H1 (cell line): ENCODE data around the gene GRM7. TPM values are rescaled to one million over a fixed set of nuclear protein-coding genes. Genes with fewer than 3 reads are reported as not detected.

Experiments used
- CTCF ChIA-PET: fragments of 300-600 bp; sonication (Branson Sonifier 250); formaldehyde crosslinking; loops from one replicate; lab custom pipeline; 2021; ENCODE audit not compliant: partially characterized antibody; lab: Charles Lee
- POLR2A ChIA-PET: fragments of 300-600 bp; sonication (Branson Sonifier 250); formaldehyde crosslinking; loops from one replicate; lab custom pipeline; 2021; ENCODE audit warnings: inconsistent platforms; ENCODE audit not compliant: partially characterized antibody; lab: Charles Lee
- DNase-seq, 2 experiments: peaks; one replicate each; pipeline versions ENCODE4 v3.0.0 to v3.0.0-alpha.2; 2010 to 2022; ENCODE audit warnings: low spot score in 2 of 2, low read depth in 1 of 2, mixed read lengths in 1 of 2
- FAIRE-seq: peaks from 2 replicates; lab custom pipeline; 2011; peaks lifted over from hg19 to GRCh38; lab: Jason Lieb, UNC
- H2AFZ ChIP-seq: 2 replicates; pipeline ENCODE4 v1.8.1; 2012; ENCODE audit warnings: low read length, inconsistent platforms
- H2AK5ac ChIP-seq: 2 replicates; pipeline ENCODE4 v1.6.1; 2013; ENCODE audit warnings: low read depth, low read length
- H2BK120ac ChIP-seq: replicated peaks from 2 replicates; pipeline ENCODE3; 2013; ENCODE audit warnings: low read depth, low read length, inconsistent platforms
- H2BK12ac ChIP-seq: 2 replicates; pipeline ENCODE4 v1.6.1; 2013; ENCODE audit warnings: low read depth, low read length
- H2BK15ac ChIP-seq: 2 replicates; pipeline ENCODE4 v1.6.1; 2013; ENCODE audit warnings: low read length
- H2BK20ac ChIP-seq: 2 replicates; pipeline ENCODE4 v1.6.1; 2013; ENCODE audit warnings: low read length
- H2BK5ac ChIP-seq: 2 replicates; pipeline ENCODE4 v1.6.1; 2013; ENCODE audit warnings: low read depth, low read length
- H3K14ac ChIP-seq: 2 replicates; pipeline ENCODE4 v1.6.1; 2013; ENCODE audit warnings: inconsistent platforms; ENCODE audit not compliant: insufficient read length
- H3K18ac ChIP-seq: 2 replicates; pipeline ENCODE4 v1.6.1; 2013; ENCODE audit warnings: low read length; ENCODE audit errors: extremely low read depth
- H3K23ac ChIP-seq: 2 replicates; pipeline ENCODE4 v1.6.1; 2013; ENCODE audit warnings: inconsistent platforms; ENCODE audit not compliant: insufficient read length
- H3K23me2 ChIP-seq: 2 replicates; pipeline ENCODE4 v1.6.1; 2013; ENCODE audit warnings: low read depth, low read length
- H3K27ac ChIP-seq: 2 replicates; pipeline ENCODE4 v1.6.1; 2011; ENCODE audit warnings: low read depth, low read length, inconsistent platforms
- H3K27me3 ChIP-seq, 4 experiments: replicated peaks in 1 of 4; 1 replicate in 1 of 4; 2 replicates in 3 of 4; pipeline versions ENCODE4 v1.6.1 to v1.8.1; 2011 to 2013; ENCODE audit warnings: low read length in 3 of 4, mild to moderate bottlenecking in 3 of 4, inconsistent platforms in 2 of 4, mixed read lengths in 2 of 4, moderate library complexity in 1 of 4; ENCODE audit not compliant: control insufficient read depth in 3 of 4, insufficient read depth in 3 of 4; ENCODE audit errors: extremely low read depth in 1 of 4
- H3K36me3 ChIP-seq, 4 experiments: 2 replicates each; pipeline versions ENCODE4 v1.6.1 to v1.8.1; 2011 to 2013; ENCODE audit warnings: mild to moderate bottlenecking in 4 of 4, low read length in 3 of 4, moderate library complexity in 2 of 4, control low read depth in 1 of 4, inconsistent platforms in 1 of 4; ENCODE audit not compliant: insufficient read depth in 4 of 4, control insufficient read depth in 2 of 4
- H3K4ac ChIP-seq: replicated peaks from 2 replicates; pipeline ENCODE3; 2013; ENCODE audit warnings: low read length, low read depth, mixed read lengths, inconsistent platforms; ENCODE audit not compliant: insufficient read length
- H3K4me1 ChIP-seq, 4 experiments: replicated peaks in 1 of 4; 1 replicate in 1 of 4; 2 replicates in 3 of 4; pipeline versions ENCODE4 v1.6.1 to v1.8.1; 2011 to 2013; ENCODE audit warnings: low read length in 3 of 4, inconsistent platforms in 2 of 4, mixed read lengths in 1 of 4; ENCODE audit not compliant: insufficient read depth in 4 of 4, control insufficient read depth in 3 of 4
- H3K4me2 ChIP-seq, 2 experiments: 2 replicates each; pipeline versions ENCODE4 v1.6.1 to v1.8.1; 2011 to 2013; ENCODE audit warnings: low read depth in 2 of 2, low read length in 2 of 2, control low read depth in 1 of 2, inconsistent platforms in 1 of 2, mild to moderate bottlenecking in 1 of 2; ENCODE audit not compliant: insufficient read depth in 1 of 2
- H3K4me3 ChIP-seq, 4 experiments: fragments of 200-600, 300-600 bp in 1 of 4; sonication (generic), shearing (Covaris generic), sonication (Bioruptor Twin) in 1 of 4; 2 replicates each; pipeline versions ENCODE4 v1.5.1 to v1.8.1; 2011 to 2016; ENCODE audit warnings: low read length in 4 of 4, low read depth in 3 of 4, control low read depth in 2 of 4, inconsistent platforms in 2 of 4, mild to moderate bottlenecking in 2 of 4, mixed read lengths in 1 of 4, moderate library complexity in 1 of 4; ENCODE audit not compliant: insufficient read depth in 2 of 4; ENCODE audit errors: extremely low read depth in 1 of 4
- H3K56ac ChIP-seq: replicated peaks from 2 replicates; pipeline ENCODE3; 2013; ENCODE audit warnings: low read depth, mild to moderate bottlenecking, mixed read lengths, low read length, inconsistent platforms; ENCODE audit not compliant: insufficient read length
- H3K79me1 ChIP-seq: 2 replicates; pipeline ENCODE4 v1.6.1; 2013; ENCODE audit warnings: low read depth, low read length, control low read depth
- H3K79me2 ChIP-seq, 2 experiments: 2 replicates each; pipeline versions ENCODE4 v1.6.1 to v1.8.1; 2012 to 2013; ENCODE audit warnings: low read length in 2 of 2, mild to moderate bottlenecking in 2 of 2, inconsistent platforms in 1 of 2; ENCODE audit not compliant: insufficient read depth in 2 of 2, control insufficient read depth in 1 of 2
- H3K9ac ChIP-seq, 4 experiments: replicated peaks in 1 of 4; 1 replicate in 1 of 4; 2 replicates in 3 of 4; pipeline versions ENCODE4 v1.6.1 to v1.8.1; 2011 to 2013; ENCODE audit warnings: low read depth in 3 of 4, low read length in 3 of 4, control low read depth in 2 of 4, mild to moderate bottlenecking in 2 of 4, moderate library complexity in 2 of 4, inconsistent platforms in 1 of 4; ENCODE audit errors: extremely low read depth in 1 of 4
- H3K9me3 ChIP-seq, 2 experiments: 2 replicates each; pipeline versions ENCODE4 v1.6.1 to v1.8.1; 2012 to 2013; ENCODE audit warnings: mild to moderate bottlenecking in 2 of 2, moderate library complexity in 2 of 2, control low read depth in 1 of 2, inconsistent platforms in 1 of 2, low read depth in 1 of 2, low read length in 1 of 2, mixed read lengths in 1 of 2; ENCODE audit not compliant: insufficient read depth in 2 of 2
- H4K20me1 ChIP-seq, 2 experiments: replicated peaks in 1 of 2; 2 replicates each; pipeline versions ENCODE3 to v1.8.1; 2011 to 2013; ENCODE audit warnings: inconsistent platforms in 2 of 2, low read length in 2 of 2, mild to moderate bottlenecking in 1 of 2; ENCODE audit not compliant: insufficient read depth in 2 of 2, control insufficient read depth in 1 of 2
- H4K5ac ChIP-seq: 2 replicates; pipeline ENCODE4 v1.6.1; 2013; ENCODE audit warnings: low read length, low read depth, mixed read lengths, inconsistent platforms; ENCODE audit not compliant: insufficient read length
- H4K8ac ChIP-seq: 2 replicates; pipeline ENCODE4 v1.8.0; 2013; ENCODE audit warnings: mild to moderate bottlenecking, moderate library complexity, low read length, inconsistent platforms; ENCODE audit not compliant: insufficient read depth; ENCODE audit errors: extremely low read depth
- H4K91ac ChIP-seq: replicated peaks from 2 replicates; pipeline ENCODE3; 2013; ENCODE audit warnings: low read length, mixed read lengths, inconsistent platforms; ENCODE audit not compliant: insufficient read length
- EGR1 ChIP-seq: IDR thresholded peaks from 2 replicates; pipeline ENCODE4 v1.6.1; 2011; ENCODE audit warnings: low read depth, low read length, borderline replicate concordance
- EP300 ChIP-seq, 2 experiments: IDR thresholded peaks; 1 replicate in 1 of 2; 2 replicates in 1 of 2; pipeline ENCODE4 v1.6.1; 2011 to 2012; ENCODE audit warnings: low read depth in 2 of 2, low read length in 2 of 2, mild to moderate bottlenecking in 2 of 2, borderline replicate concordance in 1 of 2, inconsistent platforms in 1 of 2, moderate library complexity in 1 of 2
- EZH2 ChIP-seq: fragments of 200-600 bp; sonication (generic); IDR thresholded peaks from 2 replicates; pipeline ENCODE4 v1.7.1; 2012; ENCODE audit warnings: low read depth, mild to moderate bottlenecking, moderate library complexity, low read length, inconsistent platforms; ENCODE audit not compliant: severe bottlenecking
- GABPA ChIP-seq: IDR thresholded peaks from 2 replicates; pipeline ENCODE4 v1.6.1; 2011; ENCODE audit warnings: mild to moderate bottlenecking, low read length, moderate library complexity, borderline replicate concordance; ENCODE audit not compliant: insufficient read depth
- JUN ChIP-seq: IDR thresholded peaks from 2 replicates; pipeline ENCODE4 v1.6.1; 2011; ENCODE audit warnings: low read depth, mild to moderate bottlenecking, improper control_type of control experiment, low read length
- MAFK ChIP-seq: IDR thresholded peaks from 2 replicates; pipeline ENCODE4 v1.6.1; 2012; ENCODE audit warnings: low read depth, mild to moderate bottlenecking, improper control_type of control experiment, low read length
- RFX5 ChIP-seq: IDR thresholded peaks from 2 replicates; pipeline ENCODE4 v1.6.1; 2011; ENCODE audit warnings: low read depth, low read length, improper control_type of control experiment, borderline replicate concordance
- SIN3A ChIP-seq, 2 experiments: IDR thresholded peaks in 1 of 2; conservative IDR thresholded peaks in 1 of 2; 2 replicates each; pipeline ENCODE4 v1.6.1; 2011 to 2012; ENCODE audit warnings: low read length in 2 of 2, improper control_type of control experiment in 1 of 2, low read depth in 1 of 2, mild to moderate bottlenecking in 1 of 2
- WGBS, 2 experiments: shearing (Covaris generic) in 1 of 2; methylation state at CpG; one replicate each; pipeline versions ENCODE4 v1.1.6 to v1.1.7; 2013 to 2015; ENCODE audit warnings: low lambda C conversion rate in 2 of 2, mixed read lengths in 2 of 2, inconsistent platforms in 1 of 2, low coverage in 1 of 2, missing lambda C conversion rate in 1 of 2; ENCODE audit not compliant: insufficient replicate concordance in 2 of 2, insufficient coverage in 1 of 2, insufficient read length in 1 of 2; ENCODE audit errors: extremely low coverage in 1 of 2, missing lambda C conversion rate in 1 of 2; 5-methylcytosine and 5-hydroxymethylcytosine counted together
- polyA plus RNA-seq, 7 experiments: library from polyadenylated mRNA; depleted of rRNA in 3 of 7; stranded (reverse) in 5 of 7; unstranded in 2 of 7; fragments of >200 nt in 5 of 7; fragments of 200-250 nt in 2 of 7; gene quantifications; 1 replicate in 5 of 7; 2 replicates in 1 of 7; 4 replicates in 1 of 7; pipeline versions ENCODE4 v1.2.1 to v1.2.3, GENCODE V29; 2011 to 2013; ENCODE audit warnings: missing spikeins in 2 of 7, mixed read lengths in 2 of 7
- total RNA-seq: library from RNA; stranded (reverse); fragmentation: NEBNext Ultra II Directional; extraction: Animal tissue kit (Norgen Biotek cat#: 25700); gene quantifications from 2 replicates; pipeline ENCODE4 v1.2.1, GENCODE V29; 2021
- TF ChIP-seq, protein P1 (sequence below): IDR thresholded peaks from 2 replicates; pipeline ENCODE4 v1.6.1; 2012; ENCODE audit warnings: low read length, inconsistent platforms

Gene GRM7
- total and polyA plus RNA-seq, 2 of the 8 experiments (the other 6 are each of a cell fraction or from before 2014, with no cell fraction given), result 0.17 to 0.24 TPM

DNA sequence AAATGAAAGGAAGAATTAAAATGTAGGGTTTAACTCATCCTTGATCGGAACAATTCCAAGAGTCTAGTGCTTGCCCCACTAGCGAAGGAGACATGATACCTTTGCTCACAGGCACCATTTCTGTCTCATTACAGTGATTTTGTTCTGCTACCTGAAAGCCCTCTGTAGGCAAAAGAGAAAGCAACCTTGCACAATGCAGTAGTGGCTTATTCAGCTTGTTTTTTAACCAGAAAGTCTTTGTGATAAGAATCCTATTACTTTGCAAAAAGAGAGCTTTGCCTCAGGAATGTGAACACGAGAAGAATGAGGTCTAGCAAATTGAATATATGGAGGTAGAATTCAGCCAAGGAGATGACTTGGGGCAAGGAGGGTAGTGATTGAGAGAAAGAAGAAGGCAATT is 684.4 kb downstream of the GRM7 start:
- FAIRE-seq, result no peak
- no peak overlapping the region for H2BK15ac ChIP-seq
- H3K4ac ChIP-seq, result no peak overlapping the region
- H4K8ac ChIP-seq, result no peak overlapping the region
- DNase-seq, result no peak
- H3K23me2 ChIP-seq, result no peaks in the 10 kb centered on the region
- H2BK20ac ChIP-seq, result no peak overlapping the region
- no peak overlapping the region for H3K18ac ChIP-seq
- 0 out of 2 replicates have a peak overlapping the region, but pooled peaks have one; percentile 21 for H2AFZ ChIP-seq
- no peak overlapping the region for H3K4me2 ChIP-seq
- no peak overlapping the region for H3K4me3 ChIP-seq
- no peaks in the 10 kb centered on the region for H3K79me2 ChIP-seq
- CTCF ChIA-PET, result no interaction called here
- H2BK5ac ChIP-seq, result no peak overlapping the region
- POLR2A ChIA-PET, result no interaction called here
- no peak overlapping the region for H2BK120ac ChIP-seq
- no peak overlapping the region for H2BK12ac ChIP-seq
- no peak overlapping the region for H3K9ac ChIP-seq
- H3K14ac ChIP-seq, result no peak overlapping the region
- no peak overlapping the region for H3K23ac ChIP-seq
- no peaks in the 10 kb centered on the region for H3K4me1 ChIP-seq
- no peaks in the 10 kb centered on the region for H4K20me1 ChIP-seq
- no peak overlapping the region for H3K27ac ChIP-seq
- no peaks in the 10 kb centered on the region for H3K79me1 ChIP-seq
- H3K56ac ChIP-seq, result no peak overlapping the region
- WGBS, 2 experiments, result 95% methylated on average over 3 of the region's 3 CpGs; no CpG with 5 or more reads in 1 of the 2 experiments
- no peak overlapping the region for H4K91ac ChIP-seq
- no peaks in the 10 kb centered on the region for H3K36me3 ChIP-seq
- no peak overlapping the region for H4K5ac ChIP-seq
- no peaks in the 10 kb centered on the region for H3K27me3 ChIP-seq
- H2AK5ac ChIP-seq, result no peak overlapping the region
- peaks cover 0 to 2% of the 10 kb centered on the region in 2 experiments; a peak in 1 of 4 replicates for H3K9me3 ChIP-seq
- TF ChIP-seq SIN3A (conservative IDR thresholded peaks at IDR 0.05 in 1 of 2, IDR thresholded peaks at IDR 0.05 in 1 of 2; ENCODE audit: low read depth in 1 of 2, low read length in 2 of 2), result no peak
- no peak for TF ChIP-seq EGR1
- no peak for TF ChIP-seq RFX5
- TF ChIP-seq EP300 (IDR thresholded peaks at IDR 0.05; ENCODE audit: borderline replicate concordance in 1 of 2, low read depth in 2 of 2, low read length in 2 of 2), result no peak
- TF ChIP-seq EZH2, result no peak
- TF ChIP-seq, protein P1, sequence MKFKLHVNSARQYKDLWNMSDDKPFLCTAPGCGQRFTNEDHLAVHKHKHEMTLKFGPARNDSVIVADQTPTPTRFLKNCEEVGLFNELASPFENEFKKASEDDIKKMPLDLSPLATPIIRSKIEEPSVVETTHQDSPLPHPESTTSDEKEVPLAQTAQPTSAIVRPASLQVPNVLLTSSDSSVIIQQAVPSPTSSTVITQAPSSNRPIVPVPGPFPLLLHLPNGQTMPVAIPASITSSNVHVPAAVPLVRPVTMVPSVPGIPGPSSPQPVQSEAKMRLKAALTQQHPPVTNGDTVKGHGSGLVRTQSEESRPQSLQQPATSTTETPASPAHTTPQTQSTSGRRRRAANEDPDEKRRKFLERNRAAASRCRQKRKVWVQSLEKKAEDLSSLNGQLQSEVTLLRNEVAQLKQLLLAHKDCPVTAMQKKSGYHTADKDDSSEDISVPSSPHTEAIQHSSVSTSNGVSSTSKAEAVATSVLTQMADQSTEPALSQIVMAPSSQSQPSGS, result no peak
- no peak for TF ChIP-seq MAFK
- no peak for TF ChIP-seq JUN
- TF ChIP-seq GABPA, result no peak
